ENCODE data around the gene LRMDA. TPM values are rescaled to one million over a fixed set of nuclear protein-coding genes. Genes with fewer than 3 reads are reported as not detected.
"Not testable (repeated sequence)": the region's sequence is repeated elsewhere in the genome, so short reads cannot be mapped to it uniquely, and the experiment has no call there.

LRMDA gene
- total RNA-seq, 1 experiment from 2014 or later, result 1.2 TPM

DNA sequence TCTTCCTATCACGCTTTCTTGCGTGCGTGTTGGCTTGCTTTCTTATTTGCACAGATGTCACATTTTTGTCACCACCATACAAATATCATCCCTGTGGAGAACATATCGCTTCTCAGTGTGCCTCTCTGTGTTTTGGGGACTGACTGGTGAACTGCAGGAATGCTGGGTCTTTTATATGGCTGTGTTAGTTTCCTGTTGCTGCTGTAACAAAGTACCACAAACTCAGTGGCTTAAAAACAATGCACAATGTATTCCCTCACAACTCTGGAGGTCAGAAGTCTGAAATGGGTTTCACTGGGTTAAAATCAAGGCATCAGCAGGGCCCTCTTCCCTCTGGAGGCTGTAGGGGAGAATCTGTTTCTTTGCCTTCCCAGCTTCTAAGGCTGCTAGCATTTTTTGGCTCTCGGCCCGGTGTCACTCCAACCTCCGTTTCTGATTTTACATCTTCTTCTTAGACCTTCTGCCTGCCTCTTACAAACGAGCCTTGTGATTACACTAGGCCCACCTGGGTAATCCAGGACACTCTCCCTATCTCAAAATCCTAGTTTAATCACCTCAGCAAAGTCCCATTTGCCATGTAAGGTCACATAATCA lies 82.0 kb downstream of the LRMDA start:
- ATAC-seq, result no peak
- intact Hi-C loops (cut with micrococcal nuclease), result no loop called here
- Histone ChIP-seq H3K36me3 (ENCODE audit: low read depth, low read length) (no peaks in the 10 kb centered on the region), H4K20me1 (ENCODE audit: low read length) (no peaks in the 10 kb centered on the region), H3K27ac (ENCODE audit: low read length) (no peak overlapping the region), H3K9me2 (replicated peaks; ENCODE audit: low read length) (no peaks in the 10 kb centered on the region), H3K79me2 (ENCODE audit: low read length) (no peaks in the 10 kb centered on the region), H3F3A (ENCODE audit: low read length, unreplicated experiment) (no peaks in the 10 kb centered on the region), H3K9ac (ENCODE audit: low read length) (no peak overlapping the region), H3K4me1 (ENCODE audit: insufficient read depth, low read length) (peaks cover 22% of the 10 kb centered on the region), H3K9me3 (ENCODE audit: low read length) (no peaks in the 10 kb centered on the region), H3K4me3 (ENCODE audit: low read length) (no peak overlapping the region), H3K4me2 (ENCODE audit: low read length) (no peak overlapping the region), H2AFZ (ENCODE audit: low read length) (no peak overlapping the region), H3K27me3 (ENCODE audit: low read length) (peaks cover 19% of the 10 kb centered on the region; the same call in 1 of the 2 replicates)
- DNase-seq, result no peak
- ChIA-PET CTCF (no interaction called here), POLR2A (ENCODE audit: unreplicated experiment) (no interaction called here)
- BruUV-seq (replicated peaks), result no TSS peak
- TF ChIP-seq EZH2 (IDR thresholded peaks at IDR 0.05; ENCODE audit: low read length, unreplicated experiment) (no peak), EZH2phosphoT487 (IDR thresholded peaks at IDR 0.05; ENCODE audit: borderline replicate concordance, low read length) (no peak)
- TF ChIP-seq, protein P1, sequence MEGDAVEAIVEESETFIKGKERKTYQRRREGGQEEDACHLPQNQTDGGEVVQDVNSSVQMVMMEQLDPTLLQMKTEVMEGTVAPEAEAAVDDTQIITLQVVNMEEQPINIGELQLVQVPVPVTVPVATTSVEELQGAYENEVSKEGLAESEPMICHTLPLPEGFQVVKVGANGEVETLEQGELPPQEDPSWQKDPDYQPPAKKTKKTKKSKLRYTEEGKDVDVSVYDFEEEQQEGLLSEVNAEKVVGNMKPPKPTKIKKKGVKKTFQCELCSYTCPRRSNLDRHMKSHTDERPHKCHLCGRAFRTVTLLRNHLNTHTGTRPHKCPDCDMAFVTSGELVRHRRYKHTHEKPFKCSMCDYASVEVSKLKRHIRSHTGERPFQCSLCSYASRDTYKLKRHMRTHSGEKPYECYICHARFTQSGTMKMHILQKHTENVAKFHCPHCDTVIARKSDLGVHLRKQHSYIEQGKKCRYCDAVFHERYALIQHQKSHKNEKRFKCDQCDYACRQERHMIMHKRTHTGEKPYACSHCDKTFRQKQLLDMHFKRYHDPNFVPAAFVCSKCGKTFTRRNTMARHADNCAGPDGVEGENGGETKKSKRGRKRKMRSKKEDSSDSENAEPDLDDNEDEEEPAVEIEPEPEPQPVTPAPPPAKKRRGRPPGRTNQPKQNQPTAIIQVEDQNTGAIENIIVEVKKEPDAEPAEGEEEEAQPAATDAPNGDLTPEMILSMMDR (conservative IDR thresholded peaks at IDR 0.05; ENCODE audit: low read depth, low read length), result no peak

GRCh38 chr10:75514830-75515229 lies 83.4 kb downstream of the LRMDA start:
- no peak overlapping the region for H3K4me3 ChIP-seq (ENCODE audit: low read length)
- ChIA-PET POLR2A (ENCODE audit: unreplicated experiment) (interaction anchor here (0.6 kb wide), 1 partner anchor 365 kb away, joined by 3 read pairs; no protein-coding TSS in a partner anchor), CTCF (no interaction called here)
- BruUV-seq (replicated peaks), result no TSS peak
- no peaks in the 10 kb centered on the region for H3K36me3 ChIP-seq (ENCODE audit: low read depth, low read length)
- H3K27ac ChIP-seq (ENCODE audit: low read length), result no peak overlapping the region
- no peak overlapping the region for H3K4me2 ChIP-seq (ENCODE audit: low read length)
- H3K9me3 ChIP-seq (ENCODE audit: low read length), result no peaks in the 10 kb centered on the region
- no peaks in the 10 kb centered on the region for H3K9me2 ChIP-seq (replicated peaks; ENCODE audit: low read length)
- peaks cover 10% of the 10 kb centered on the region; the same call in 1 of the 2 replicates for H3K4me1 ChIP-seq (ENCODE audit: insufficient read depth, low read length)
- H2AFZ ChIP-seq (ENCODE audit: low read length), result no peak overlapping the region
- TF ChIP-seq EZH2 (IDR thresholded peaks at IDR 0.05; ENCODE audit: low read length, unreplicated experiment) (no peak), EZH2phosphoT487 (IDR thresholded peaks at IDR 0.05; ENCODE audit: borderline replicate concordance, low read length) (no peak)
- TF ChIP-seq, protein P1 (conservative IDR thresholded peaks at IDR 0.05; ENCODE audit: low read depth, low read length), result no peak
- H3K9ac ChIP-seq (ENCODE audit: low read length), result no peak overlapping the region
- no peaks in the 10 kb centered on the region for H3F3A ChIP-seq (ENCODE audit: low read length, unreplicated experiment)
- intact Hi-C loops (cut with micrococcal nuclease), result no loop called here
- H4K20me1 ChIP-seq (ENCODE audit: low read length), result no peaks in the 10 kb centered on the region
- DNase-seq, result no peak
- no peak for ATAC-seq
- H3K27me3 ChIP-seq (ENCODE audit: low read length), result peaks cover 19% of the 10 kb centered on the region; the same call in 1 of the 2 replicates
- no peaks in the 10 kb centered on the region for H3K79me2 ChIP-seq (ENCODE audit: low read length)

DNA sequence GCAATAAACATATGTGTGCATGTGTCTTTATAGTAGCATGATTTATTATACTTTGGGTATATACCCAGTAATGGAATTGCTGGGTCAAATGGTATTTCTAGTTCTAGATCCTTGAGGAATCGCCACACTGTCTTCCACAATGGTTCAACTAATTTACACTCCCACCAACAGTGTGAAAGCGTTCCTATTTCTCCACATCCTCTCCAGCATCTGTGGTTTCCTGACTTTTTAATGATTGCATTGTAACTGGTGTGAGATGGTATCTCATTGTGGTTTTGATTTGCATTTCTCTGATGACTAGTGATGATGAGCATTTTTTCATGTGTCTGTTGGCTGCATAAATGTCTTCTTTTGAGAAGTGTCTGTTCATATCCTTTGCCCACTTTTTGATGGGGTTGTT lies 84.7 kb downstream of the LRMDA start:
- H4K20me1 ChIP-seq (ENCODE audit: low read length); H3F3A ChIP-seq (ENCODE audit: low read length, unreplicated experiment); H3K9ac ChIP-seq (ENCODE audit: low read length); CTCF ChIA-PET; H3K79me2 ChIP-seq (ENCODE audit: low read length); BruUV-seq (replicated peaks); ATAC-seq; H3K27ac ChIP-seq (ENCODE audit: low read length); H3K4me2 ChIP-seq (ENCODE audit: low read length); H2AFZ ChIP-seq (ENCODE audit: low read length); H3K4me1 ChIP-seq (ENCODE audit: insufficient read depth, low read length); H3K36me3 ChIP-seq (ENCODE audit: low read depth, low read length); POLR2A ChIA-PET (ENCODE audit: unreplicated experiment); H3K4me3 ChIP-seq (ENCODE audit: low read length); intact Hi-C loops (cut with micrococcal nuclease); H3K9me3 ChIP-seq (ENCODE audit: low read length); DNase-seq; H3K9me2 ChIP-seq (replicated peaks; ENCODE audit: low read length): not testable (repeated sequence)
- peaks cover 23% of the 10 kb centered on the region; the same call in 1 of the 2 replicates for H3K27me3 ChIP-seq (ENCODE audit: low read length)

DNA sequence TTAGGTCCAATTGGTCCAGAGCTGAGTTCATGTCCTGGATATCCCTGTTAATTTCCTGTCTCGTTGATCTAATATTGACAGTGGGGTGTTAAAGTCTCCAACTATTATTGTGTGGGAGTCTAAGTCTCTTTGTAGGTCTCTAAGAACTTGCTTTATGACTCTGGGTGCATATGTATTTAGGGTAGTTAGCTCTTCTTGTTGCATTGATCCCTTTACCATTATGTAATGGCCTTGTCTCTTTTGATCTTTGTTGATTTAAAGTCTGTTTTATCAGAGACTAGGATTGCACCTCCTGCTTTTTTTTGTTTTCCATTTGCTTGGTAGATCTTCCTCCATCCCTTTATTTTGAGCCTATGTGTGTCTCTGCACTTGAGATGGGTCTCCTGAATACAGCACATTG lies 87.8 kb downstream of the LRMDA start:
- ATAC-seq, result not testable (repeated sequence)

GRCh38 chr10:75521194-75521829 lies 89.9 kb downstream of the LRMDA start:
- H3K9me3 ChIP-seq (ENCODE audit: low read length); H3K79me2 ChIP-seq (ENCODE audit: low read length); ATAC-seq; H4K20me1 ChIP-seq (ENCODE audit: low read length); H3K27ac ChIP-seq (ENCODE audit: low read length); H3K9ac ChIP-seq (ENCODE audit: low read length); H3F3A ChIP-seq (ENCODE audit: low read length, unreplicated experiment); H3K9me2 ChIP-seq (replicated peaks; ENCODE audit: low read length); intact Hi-C loops (cut with micrococcal nuclease); CTCF ChIA-PET; BruUV-seq (replicated peaks); DNase-seq; POLR2A ChIA-PET (ENCODE audit: unreplicated experiment); H3K4me2 ChIP-seq (ENCODE audit: low read length); H2AFZ ChIP-seq (ENCODE audit: low read length); H3K36me3 ChIP-seq (ENCODE audit: low read depth, low read length); H3K4me3 ChIP-seq (ENCODE audit: low read length): not testable (repeated sequence)
- peaks cover 14% of the 10 kb centered on the region for H3K4me1 ChIP-seq (ENCODE audit: insufficient read depth, low read length)
- peaks cover 12% of the 10 kb centered on the region; the same call in 1 of the 2 replicates for H3K27me3 ChIP-seq (ENCODE audit: low read length)

More for the DNA sequence above, 87.8 kb downstream of the LRMDA start:
- H3F3A ChIP-seq (ENCODE audit: low read length, unreplicated experiment); H3K79me2 ChIP-seq (ENCODE audit: low read length); H3K4me3 ChIP-seq (ENCODE audit: low read length); H3K4me2 ChIP-seq (ENCODE audit: low read length); H3K9me3 ChIP-seq (ENCODE audit: low read length); H3K27ac ChIP-seq (ENCODE audit: low read length); CTCF ChIA-PET; H3K9ac ChIP-seq (ENCODE audit: low read length); H3K4me1 ChIP-seq (ENCODE audit: insufficient read depth, low read length); BruUV-seq (replicated peaks); H3K36me3 ChIP-seq (ENCODE audit: low read depth, low read length); POLR2A ChIA-PET (ENCODE audit: unreplicated experiment); H4K20me1 ChIP-seq (ENCODE audit: low read length); H2AFZ ChIP-seq (ENCODE audit: low read length); intact Hi-C loops (cut with micrococcal nuclease); H3K9me2 ChIP-seq (replicated peaks; ENCODE audit: low read length); DNase-seq: not testable (repeated sequence)
- H3K27me3 ChIP-seq (ENCODE audit: low read length), result peaks cover 12% of the 10 kb centered on the region; the same call in 1 of the 2 replicates
